SH-SY5Y (cell line): Measurements from ENCODE around the gene PCA3.

Experiments used
- GATA2 ChIP-seq: IDR thresholded peaks from 2 replicates; pipeline ENCODE4 v1.6.1; 2011; ENCODE audit warnings: mild to moderate bottlenecking, low read depth, low read length
- GATA3 ChIP-seq: IDR thresholded peaks from 2 replicates; pipeline ENCODE4 v1.6.1; 2011; ENCODE audit warnings: low read depth, mild to moderate bottlenecking, low read length, moderate library complexity

DNA sequence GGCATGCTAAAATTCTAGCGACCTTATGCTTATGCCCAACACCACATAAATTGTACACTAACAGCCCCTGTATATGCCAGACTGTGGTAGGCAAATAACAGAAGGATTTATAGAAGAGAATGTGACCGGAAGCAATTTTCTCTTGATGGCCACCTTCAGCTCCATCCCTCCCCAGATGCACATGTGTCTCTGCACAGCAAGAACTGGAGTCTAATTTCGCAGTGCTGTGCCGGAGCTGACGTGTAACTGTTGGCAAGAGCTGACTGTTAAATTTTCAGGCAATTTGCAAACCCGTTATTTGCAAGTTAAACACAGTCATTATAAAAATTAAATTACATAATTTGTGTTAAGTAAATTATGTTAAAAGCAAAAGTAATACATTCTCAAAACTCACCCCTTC is 48.4 kb downstream of the PCA3 start:
- TF ChIP-seq GATA2 (no peak), GATA3 (no peak)
